HCT116 (cell line): Measurements from ENCODE around the gene LDLRAD4. TPM values are rescaled to one million over a fixed set of nuclear protein-coding genes. Genes with fewer than 3 reads are reported as not detected.

Experiments
- ATAC-seq: fragments of 200-7000 bp; cut with Tn5 transposase; 2 replicates; pipeline ENCODE4 v1.9.1; 2020; ENCODE audit warnings: mild to moderate bottlenecking, moderate library complexity
- BruUV-seq: library from RNA; stranded (reverse); fragments of 400-500 nt; replicated peaks from 2 replicates; lab custom pipeline; 2021; lab: Mats Ljungman, UMichigan
- CTCF ChIA-PET: fragments of 300-600 bp; sonication (Branson Sonifier 250); formaldehyde crosslinking; loops from one replicate; lab custom pipeline; 2021; ENCODE audit warnings: antibody characterized with exemption; lab: Charles Lee
- POLR2A ChIA-PET: fragments of 300-600, 350-600 bp; sonication (Branson Sonifier 250); formaldehyde crosslinking; loops from one replicate; lab custom pipeline; 2021; ENCODE audit warnings: antibody characterized with exemption; lab: Charles Lee
- RAD21 ChIA-PET, 2 experiments: fragments of 300-600 bp; sonication (Branson Sonifier 250); formaldehyde crosslinking; loops; one replicate each; lab custom pipeline; 2023; ENCODE audit warnings: low total read pairs in 2 of 2; ENCODE audit not compliant: uncharacterized antibody in 2 of 2, unreplicated experiment in 2 of 2, low non-redundant PET in 1 of 2; lab: Charles Lee
- DNase-seq: peaks from one replicate; pipeline ENCODE4 v3.0.0-alpha.2; 2010; ENCODE audit warnings: low read depth, low spot score
- H2AFZ ChIP-seq: fragments of 200-600 bp; shearing (Covaris generic), sonication (generic); 2 replicates; pipeline ENCODE4 v1.6.1; 2017; ENCODE audit warnings: low read depth, mixed run types, mixed read lengths, antibody characterized with exemption, low read length; ENCODE audit not compliant: poor library complexity, severe bottlenecking
- H3K27ac ChIP-seq: 2 replicates; pipeline ENCODE4 v1.5.1; 2012; ENCODE audit warnings: low read depth, low read length
- H3K27me3 ChIP-seq: fragments of 200-600 bp; sonication (generic); 2 replicates; pipeline ENCODE4 v1.6.1; 2016; ENCODE audit warnings: mixed run types, low read length, mixed read lengths; ENCODE audit not compliant: insufficient read depth
- H3K36me3 ChIP-seq, 2 experiments: fragments of 200-500 bp in 1 of 2; fragments of 200-600 bp in 1 of 2; sonication (Bioruptor generic) in 1 of 2; sonication (generic) in 1 of 2; 2 replicates each; pipeline versions ENCODE4 v1.5.1 to v1.6.1; 2014 to 2016; ENCODE audit warnings: low read length in 2 of 2, inconsistent platforms in 1 of 2, mixed read lengths in 1 of 2, mixed run types in 1 of 2; ENCODE audit not compliant: insufficient read depth in 2 of 2, control insufficient read depth in 1 of 2
- H3K4me1 ChIP-seq, 2 experiments: fragments of 200-600 bp in 1 of 2; sonication (generic) in 1 of 2; 2 replicates each; pipeline versions ENCODE4 v1.5.1 to v1.6.1; 2012 to 2017; ENCODE audit warnings: low read length in 2 of 2, inconsistent platforms in 1 of 2, mild to moderate bottlenecking in 1 of 2, mixed read lengths in 1 of 2, mixed run types in 1 of 2, moderate library complexity in 1 of 2; ENCODE audit not compliant: insufficient read depth in 2 of 2, control insufficient read depth in 1 of 2
- H3K4me2 ChIP-seq: fragments of 200-600 bp; sonication (generic); 2 replicates; pipeline ENCODE4 v1.6.1; 2017; ENCODE audit warnings: mixed run types, low read length, mixed read lengths
- H3K4me3 ChIP-seq, 2 experiments: fragments of 200-600 bp in 1 of 2; sonication (generic) in 1 of 2; replicated peaks in 1 of 2; 2 replicates each; pipeline ENCODE4 v1.5.1; 2011 to 2016; ENCODE audit warnings: low read length in 2 of 2, control low read depth in 1 of 2, low read depth in 1 of 2, mild to moderate bottlenecking in 1 of 2, mixed read lengths in 1 of 2, mixed run types in 1 of 2
- H3K79me2 ChIP-seq: fragments of 200-600 bp; sonication (generic); 2 replicates; pipeline ENCODE4 v1.6.1; 2017; ENCODE audit warnings: mild to moderate bottlenecking, mixed run types, low read length, moderate library complexity, mixed read lengths; ENCODE audit not compliant: insufficient read depth
- H3K9ac ChIP-seq: fragments of 200-600 bp; sonication (generic); 2 replicates; pipeline ENCODE4 v1.6.1; 2016; ENCODE audit warnings: low read length, mixed read lengths
- H3K9me2 ChIP-seq: fragments of 200-600 bp; sonication (generic), shearing (Covaris generic); 2 replicates; pipeline ENCODE4 v1.6.1; 2017; ENCODE audit warnings: mixed run types, mild to moderate bottlenecking, moderate library complexity; ENCODE audit not compliant: insufficient read depth
- H3K9me3 ChIP-seq, 2 experiments: fragments of 200-500 bp in 1 of 2; fragments of 200-600 bp in 1 of 2; sonication (Bioruptor generic) in 1 of 2; sonication (generic) in 1 of 2; 2 replicates each; pipeline ENCODE4 v1.6.1; 2014 to 2017; ENCODE audit warnings: low read length in 2 of 2, mixed read lengths in 2 of 2, inconsistent platforms in 1 of 2, low read depth in 1 of 2, mild to moderate bottlenecking in 1 of 2, mixed run types in 1 of 2, moderate library complexity in 1 of 2; ENCODE audit not compliant: control insufficient read depth in 1 of 2, insufficient read depth in 1 of 2
- H4K20me1 ChIP-seq: fragments of 200-600 bp; sonication (generic), shearing (Covaris generic); 2 replicates; pipeline ENCODE4 v1.6.1; 2017; ENCODE audit warnings: mixed run types, mild to moderate bottlenecking, moderate library complexity; ENCODE audit not compliant: insufficient read depth
- CBX3 ChIP-seq: IDR thresholded peaks from 2 replicates; pipeline ENCODE4 v1.6.1; 2012; ENCODE audit warnings: low read depth
- ELF1 ChIP-seq: IDR thresholded peaks from 2 replicates; pipeline ENCODE4 v1.6.1; 2012; ENCODE audit warnings: low read depth, borderline replicate concordance
- EZH2 ChIP-seq: fragments of 200-600 bp; sonication (generic); IDR thresholded peaks from 2 replicates; pipeline ENCODE4 v1.6.1; 2017; ENCODE audit warnings: antibody characterized with exemption, mixed run types
- ZNF274 ChIP-seq: fragments of 200-500 bp; sonication (Bioruptor generic); IDR thresholded peaks from 2 replicates; pipeline ENCODE4 v1.6.1; 2014; ENCODE audit warnings: mild to moderate bottlenecking, low read depth, low read length, inconsistent platforms
- intact Hi-C: fragments of 100-400 bp; cut with micrococcal nuclease; formaldehyde crosslinking; loops from 2 replicates; pipeline ENCODE4 v1.10.0; 2022
- total RNA-seq: library from RNA; stranded (reverse); gene quantifications from one replicate; pipeline ENCODE4 v1.2.1, GENCODE V29; 2021; ENCODE audit not compliant: unreplicated experiment
- TF ChIP-seq, protein P1 (sequence below): IDR thresholded peaks from 2 replicates; pipeline ENCODE4 v1.6.1; 2011; ENCODE audit warnings: mild to moderate bottlenecking, low read length, moderate library complexity; ENCODE audit not compliant: insufficient replicate concordance; ENCODE audit errors: extremely low read depth
- TF ChIP-seq, protein P2 (sequence below), 3 experiments: fragments of 200-600 bp in 1 of 3; sonication (generic) in 1 of 3; IDR thresholded peaks in 2 of 3; conservative IDR thresholded peaks in 1 of 3; 2 replicates each; pipeline ENCODE4 v1.5.1; 2012 to 2017; ENCODE audit warnings: low read depth in 2 of 3, low read length in 2 of 3, antibody characterized with exemption in 1 of 3, borderline replicate concordance in 1 of 3, control low read depth in 1 of 3, mild to moderate bottlenecking in 1 of 3, mixed read lengths in 1 of 3, mixed run types in 1 of 3, moderate library complexity in 1 of 3; ENCODE audit not compliant: insufficient read depth in 1 of 3

Gene LDLRAD4
- total RNA-seq, 1 experiment from 2014 or later, result 1.2 TPM

- BruUV-seq, result no TSS peak
- Histone ChIP-seq H3K4me2 (no peak overlapping the region), H4K20me1 (no peaks in the 10 kb centered on the region), H3K79me2 (no peaks in the 10 kb centered on the region), H3K9ac (no peak overlapping the region), H2AFZ (no peak overlapping the region), H3K27me3 (no peaks in the 10 kb centered on the region), H3K36me3 (no peaks in the 10 kb centered on the region), H3K4me3 (no peak overlapping the region), H3K9me2 (no peaks in the 10 kb centered on the region), H3K9me3 (no peaks in the 10 kb centered on the region), H3K27ac (no peak overlapping the region), H3K4me1 (peaks cover 10 to 11% of the 10 kb centered on the region in 2 experiments)
- ChIA-PET RAD21 (no interaction called here), CTCF (no interaction called here), POLR2A (no interaction called here)
- DNase-seq (no peak), ATAC-seq (no peak)
- TF ChIP-seq ELF1, result no peak
- TF ChIP-seq CBX3, result no peak
- TF ChIP-seq, protein P1, sequence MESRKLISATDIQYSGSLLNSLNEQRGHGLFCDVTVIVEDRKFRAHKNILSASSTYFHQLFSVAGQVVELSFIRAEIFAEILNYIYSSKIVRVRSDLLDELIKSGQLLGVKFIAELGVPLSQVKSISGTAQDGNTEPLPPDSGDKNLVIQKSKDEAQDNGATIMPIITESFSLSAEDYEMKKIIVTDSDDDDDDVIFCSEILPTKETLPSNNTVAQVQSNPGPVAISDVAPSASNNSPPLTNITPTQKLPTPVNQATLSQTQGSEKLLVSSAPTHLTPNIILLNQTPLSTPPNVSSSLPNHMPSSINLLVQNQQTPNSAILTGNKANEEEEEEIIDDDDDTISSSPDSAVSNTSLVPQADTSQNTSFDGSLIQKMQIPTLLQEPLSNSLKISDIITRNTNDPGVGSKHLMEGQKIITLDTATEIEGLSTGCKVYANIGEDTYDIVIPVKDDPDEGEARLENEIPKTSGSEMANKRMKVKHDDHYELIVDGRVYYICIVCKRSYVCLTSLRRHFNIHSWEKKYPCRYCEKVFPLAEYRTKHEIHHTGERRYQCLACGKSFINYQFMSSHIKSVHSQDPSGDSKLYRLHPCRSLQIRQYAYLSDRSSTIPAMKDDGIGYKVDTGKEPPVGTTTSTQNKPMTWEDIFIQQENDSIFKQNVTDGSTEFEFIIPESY, result no peak
- intact Hi-C loops, result no loop called here
Observed at GRCh38 chr18:13379930-13380690, 161.6 kb downstream of the LDLRAD4 start.

DNA sequence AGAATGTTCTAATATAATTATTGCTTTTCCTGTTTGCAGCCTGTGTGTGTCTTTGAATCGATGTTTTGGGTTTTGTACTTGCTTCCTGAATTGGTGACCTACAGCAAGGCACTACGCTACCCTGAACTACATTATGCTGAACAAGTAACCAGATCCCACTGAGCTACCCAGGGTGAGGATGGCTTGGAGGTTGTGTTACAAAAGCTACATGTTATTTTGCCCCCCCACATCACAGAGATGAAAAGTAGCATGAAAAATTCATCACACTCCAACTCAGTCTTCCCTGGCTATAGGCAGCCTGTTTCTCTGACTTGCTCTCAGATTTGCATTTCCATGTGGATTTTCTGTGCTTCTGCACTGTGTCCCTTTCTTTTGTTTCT is 162.1 kb downstream of the LDLRAD4 start:
- Histone ChIP-seq H3K27ac (no peak overlapping the region), H3K36me3 (no peaks in the 10 kb centered on the region), H3K4me1 (peaks cover 4 to 5% of the 10 kb centered on the region in 2 experiments), H3K79me2 (no peaks in the 10 kb centered on the region), H3K4me3 (no peak overlapping the region), H3K9me3 (no peaks in the 10 kb centered on the region), H3K4me2 (no peak overlapping the region), H3K27me3 (no peaks in the 10 kb centered on the region), H3K9me2 (no peaks in the 10 kb centered on the region), H3K9ac (no peak overlapping the region), H4K20me1 (no peaks in the 10 kb centered on the region), H2AFZ (no peak overlapping the region)
- no TSS peak for BruUV-seq
- DNase-seq (no peak), ATAC-seq (no peak)
- ChIA-PET CTCF (no interaction called here), POLR2A (no interaction called here), RAD21 (no interaction called here)
- intact Hi-C loops, result no loop called here
- TF ChIP-seq EZH2, result no peak
- TF ChIP-seq, protein P2, sequence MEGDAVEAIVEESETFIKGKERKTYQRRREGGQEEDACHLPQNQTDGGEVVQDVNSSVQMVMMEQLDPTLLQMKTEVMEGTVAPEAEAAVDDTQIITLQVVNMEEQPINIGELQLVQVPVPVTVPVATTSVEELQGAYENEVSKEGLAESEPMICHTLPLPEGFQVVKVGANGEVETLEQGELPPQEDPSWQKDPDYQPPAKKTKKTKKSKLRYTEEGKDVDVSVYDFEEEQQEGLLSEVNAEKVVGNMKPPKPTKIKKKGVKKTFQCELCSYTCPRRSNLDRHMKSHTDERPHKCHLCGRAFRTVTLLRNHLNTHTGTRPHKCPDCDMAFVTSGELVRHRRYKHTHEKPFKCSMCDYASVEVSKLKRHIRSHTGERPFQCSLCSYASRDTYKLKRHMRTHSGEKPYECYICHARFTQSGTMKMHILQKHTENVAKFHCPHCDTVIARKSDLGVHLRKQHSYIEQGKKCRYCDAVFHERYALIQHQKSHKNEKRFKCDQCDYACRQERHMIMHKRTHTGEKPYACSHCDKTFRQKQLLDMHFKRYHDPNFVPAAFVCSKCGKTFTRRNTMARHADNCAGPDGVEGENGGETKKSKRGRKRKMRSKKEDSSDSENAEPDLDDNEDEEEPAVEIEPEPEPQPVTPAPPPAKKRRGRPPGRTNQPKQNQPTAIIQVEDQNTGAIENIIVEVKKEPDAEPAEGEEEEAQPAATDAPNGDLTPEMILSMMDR (IDR thresholded peaks at IDR 0.05 in 2 of 3, conservative IDR thresholded peaks at IDR 0.05 in 1 of 3; ENCODE audit: borderline replicate concordance in 1 of 3, insufficient read depth in 1 of 3, low read depth in 2 of 3, low read length in 2 of 3), result no peak
- TF ChIP-seq, protein P1, result no peak
- TF ChIP-seq ZNF274, result no peak
- TF ChIP-seq CBX3, result no peak
